ENCODE data around the gene FAM53A.

FAM53A gene

GRCh38 chr4:1670279-1670678 lies 13.8 kb downstream of the FAM53A start:
- CTCF ChIA-PET = interaction anchor here (0.6 kb wide), 1 partner anchor 318 kb away, joined by 3 read pairs; no protein-coding TSS in a partner anchor
- TF ChIP-seq ELF4 (IDR thresholded peaks at IDR 0.05) (no peak), TARDBP (IDR thresholded peaks at IDR 0.05) (no peak), FOXM1 (IDR thresholded peaks at IDR 0.05; ENCODE audit: borderline replicate concordance) (no peak), FOXK2 (IDR thresholded peaks at IDR 0.05) (no peak), LEF1 (IDR thresholded peaks at IDR 0.05; ENCODE audit: borderline replicate concordance) (no peak), L3MBTL2 (conservative IDR thresholded peaks at IDR 0.05) (no peak), SUZ12 (IDR thresholded peaks at IDR 0.05) (no peak), HDGF (IDR thresholded peaks at IDR 0.05; ENCODE audit: borderline replicate concordance) (no peak), FOXA1 (IDR thresholded peaks at IDR 0.05) (no peak), NFRKB (IDR thresholded peaks at IDR 0.05) (no peak), ZNF384 (IDR thresholded peaks at IDR 0.05) (no peak), SP1 (IDR thresholded peaks at IDR 0.05) (no peak), BHLHE40 (IDR thresholded peaks at IDR 0.05; ENCODE audit: borderline replicate concordance) (no peak)
- POLR2A ChIA-PET = interaction anchor here (2.1 kb wide), 1 partner anchor 13 kb away, joined by 5 read pairs; the partner anchor contains the start of gene FAM53A
- no peak for DNase-seq (ENCODE audit: extremely low spot score)

GRCh38 chr4:1669850-1670249 lies 14.3 kb downstream of the FAM53A start:
- POLR2A ChIA-PET = interaction anchor here (2.1 kb wide), 1 partner anchor 14 kb away, joined by 5 read pairs; the partner anchor contains the start of gene FAM53A
- CTCF ChIA-PET = no interaction called here
- no peak for TF ChIP-seq CTBP1 (IDR thresholded peaks at IDR 0.05; ENCODE audit: borderline replicate concordance)
- no peak for TF ChIP-seq HDGF (IDR thresholded peaks at IDR 0.05; ENCODE audit: borderline replicate concordance)
- TF ChIP-seq L3MBTL2 (conservative IDR thresholded peaks at IDR 0.05) = no peak
- TF ChIP-seq FOXK2 (IDR thresholded peaks at IDR 0.05) = no peak
- no peak for TF ChIP-seq BHLHE40 (IDR thresholded peaks at IDR 0.05; ENCODE audit: borderline replicate concordance)
- TF ChIP-seq SUZ12 (IDR thresholded peaks at IDR 0.05) = no peak
- no peak for TF ChIP-seq TARDBP (IDR thresholded peaks at IDR 0.05)
- TF ChIP-seq, protein P1, sequence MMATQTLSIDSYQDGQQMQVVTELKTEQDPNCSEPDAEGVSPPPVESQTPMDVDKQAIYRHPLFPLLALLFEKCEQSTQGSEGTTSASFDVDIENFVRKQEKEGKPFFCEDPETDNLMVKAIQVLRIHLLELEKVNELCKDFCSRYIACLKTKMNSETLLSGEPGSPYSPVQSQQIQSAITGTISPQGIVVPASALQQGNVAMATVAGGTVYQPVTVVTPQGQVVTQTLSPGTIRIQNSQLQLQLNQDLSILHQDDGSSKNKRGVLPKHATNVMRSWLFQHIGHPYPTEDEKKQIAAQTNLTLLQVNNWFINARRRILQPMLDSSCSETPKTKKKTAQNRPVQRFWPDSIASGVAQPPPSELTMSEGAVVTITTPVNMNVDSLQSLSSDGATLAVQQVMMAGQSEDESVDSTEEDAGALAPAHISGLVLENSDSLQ (IDR thresholded peaks at IDR 0.05) = no peak
- TF ChIP-seq ELF4 (IDR thresholded peaks at IDR 0.05) = no peak
- TF ChIP-seq ARNT (IDR thresholded peaks at IDR 0.05) = no peak
- TF ChIP-seq LEF1 (IDR thresholded peaks at IDR 0.05; ENCODE audit: borderline replicate concordance) = no peak
- TF ChIP-seq NFRKB (IDR thresholded peaks at IDR 0.05) = no peak
- no peak for TF ChIP-seq ZNF384 (IDR thresholded peaks at IDR 0.05)
- DNase-seq (ENCODE audit: extremely low spot score) = no peak

DNA sequence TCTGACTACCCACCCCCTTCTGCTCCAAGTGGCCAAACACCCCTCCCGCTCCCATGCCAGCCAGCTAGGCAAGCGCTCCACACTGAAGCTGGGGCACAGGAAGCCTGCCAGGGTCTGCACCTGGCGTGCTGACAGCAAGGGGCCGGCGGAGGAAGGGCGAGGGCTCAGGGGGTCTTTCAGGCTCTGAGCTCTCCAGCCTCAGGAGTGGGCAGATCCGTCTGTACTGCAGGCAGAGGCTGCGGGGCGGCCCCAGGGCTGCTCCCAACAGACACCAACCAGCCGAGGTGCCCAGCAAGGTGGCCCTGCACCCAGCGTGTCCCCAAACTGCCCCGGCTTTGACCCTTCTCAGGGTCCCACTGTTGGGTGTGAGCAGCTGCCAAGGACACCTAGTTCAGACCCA lies 14.8 kb downstream of the FAM53A start:
- CTCF ChIA-PET = no interaction called here
- TF ChIP-seq FOXA1 (IDR thresholded peaks at IDR 0.05) = no peak
- POLR2A ChIA-PET = interaction anchor here (2.1 kb wide), 1 partner anchor 14 kb away, joined by 5 read pairs; the partner anchor contains the start of gene FAM53A
- DNase-seq (ENCODE audit: extremely low spot score) = no peak

DNA sequence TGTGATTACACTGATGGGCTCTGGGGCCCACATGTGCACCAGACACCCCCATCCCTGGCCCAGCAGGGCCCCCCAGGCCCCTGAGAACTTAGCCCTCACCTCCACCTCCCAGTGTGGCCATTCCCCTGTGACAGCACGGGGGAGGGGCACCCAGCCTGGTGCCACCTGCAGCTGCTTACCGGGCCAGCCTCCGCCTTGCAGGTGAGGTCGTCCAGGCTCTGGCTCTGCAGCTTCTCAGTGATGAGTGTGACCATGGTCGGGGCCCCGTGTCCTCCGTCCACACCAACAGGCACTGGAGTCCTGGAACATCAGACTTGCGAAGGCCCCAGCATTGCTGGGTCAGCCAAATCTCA lies 15.6 kb downstream of the FAM53A start:
- TF ChIP-seq ELF4 (IDR thresholded peaks at IDR 0.05) = no peak
- no peak for TF ChIP-seq NFRKB (IDR thresholded peaks at IDR 0.05)
- no peak for TF ChIP-seq FOXM1 (IDR thresholded peaks at IDR 0.05; ENCODE audit: borderline replicate concordance)
- TF ChIP-seq FOXK2 (IDR thresholded peaks at IDR 0.05) = no peak
- no peak for TF ChIP-seq L3MBTL2 (conservative IDR thresholded peaks at IDR 0.05)
- no peak for TF ChIP-seq HDGF (IDR thresholded peaks at IDR 0.05; ENCODE audit: borderline replicate concordance)
- POLR2A ChIA-PET = no interaction called here
- CTCF ChIA-PET = interaction anchor here (0.7 to 0.9 kb wide), 2 partner anchors 25 to 501 kb away, joined by 3 read pairs; no protein-coding TSS in a partner anchor

DNA sequence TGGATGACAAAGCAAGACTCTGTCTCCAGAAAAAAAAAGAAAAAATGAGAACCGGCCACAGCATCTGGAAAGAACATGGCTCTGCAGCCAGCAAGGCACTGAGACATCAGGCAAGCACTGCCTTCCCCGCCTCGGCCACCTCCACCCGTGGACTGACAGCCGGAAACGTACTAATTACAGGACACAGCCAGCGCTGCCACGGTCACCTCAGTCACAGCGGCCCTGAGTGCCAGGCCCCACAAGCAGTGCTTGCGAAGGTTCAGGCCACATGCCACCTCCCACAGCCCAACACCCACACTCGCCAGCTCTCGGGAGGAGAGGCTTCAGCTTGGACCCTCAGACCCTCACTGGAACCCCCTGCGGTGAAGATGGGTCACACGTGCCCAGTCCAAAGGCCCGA lies 16.8 kb downstream of the FAM53A start:
- CTCF ChIA-PET = no interaction called here

More for the DNA sequence above, 15.6 kb downstream of the FAM53A start:
- DNase-seq (ENCODE audit: extremely low spot score) = no peak

DNA sequence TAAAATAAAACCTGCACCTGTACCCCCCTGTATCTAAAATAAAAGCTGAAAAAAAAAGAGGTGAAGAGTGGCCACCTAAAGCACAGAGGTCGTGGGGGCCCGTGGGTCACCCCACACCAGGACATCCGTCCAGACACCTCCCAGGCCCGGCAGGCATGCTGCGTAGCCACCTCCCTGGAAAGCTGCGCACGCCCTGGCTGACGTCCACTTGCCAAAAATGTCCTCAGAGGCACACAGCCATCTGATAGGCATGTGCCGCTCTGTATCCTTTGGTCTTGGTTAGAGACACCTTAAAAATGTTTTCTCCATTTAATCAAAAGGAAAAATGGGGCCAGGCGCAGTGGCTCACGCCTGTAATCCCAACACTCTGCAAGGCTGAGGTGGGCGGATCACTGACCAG lies 17.7 kb downstream of the FAM53A start:
- CTCF ChIA-PET = no interaction called here
- no peak for DNase-seq (ENCODE audit: extremely low spot score)
- POLR2A ChIA-PET = no interaction called here
- TF ChIP-seq HDGF (IDR thresholded peaks at IDR 0.05; ENCODE audit: borderline replicate concordance) (no peak), LEF1 (IDR thresholded peaks at IDR 0.05; ENCODE audit: borderline replicate concordance) (no peak), SUZ12 (IDR thresholded peaks at IDR 0.05) (no peak), BHLHE40 (IDR thresholded peaks at IDR 0.05; ENCODE audit: borderline replicate concordance) (no peak)
- TF ChIP-seq, protein P1 (IDR thresholded peaks at IDR 0.05) = no peak

More for the DNA sequence above, 16.8 kb downstream of the FAM53A start:
- TF ChIP-seq BHLHE40 (IDR thresholded peaks at IDR 0.05; ENCODE audit: borderline replicate concordance) = no peak
- no peak for TF ChIP-seq NFRKB (IDR thresholded peaks at IDR 0.05)
- no peak for TF ChIP-seq CTBP1 (IDR thresholded peaks at IDR 0.05; ENCODE audit: borderline replicate concordance)
- TF ChIP-seq L3MBTL2 (conservative IDR thresholded peaks at IDR 0.05) = no peak
- TF ChIP-seq ZNF384 (IDR thresholded peaks at IDR 0.05) = no peak
- TF ChIP-seq, protein P1 (IDR thresholded peaks at IDR 0.05) = no peak
- TF ChIP-seq TARDBP (IDR thresholded peaks at IDR 0.05) = no peak
- TF ChIP-seq FOXM1 (IDR thresholded peaks at IDR 0.05; ENCODE audit: borderline replicate concordance) = no peak
- no peak for DNase-seq (ENCODE audit: extremely low spot score)
- POLR2A ChIA-PET = no interaction called here

DNA sequence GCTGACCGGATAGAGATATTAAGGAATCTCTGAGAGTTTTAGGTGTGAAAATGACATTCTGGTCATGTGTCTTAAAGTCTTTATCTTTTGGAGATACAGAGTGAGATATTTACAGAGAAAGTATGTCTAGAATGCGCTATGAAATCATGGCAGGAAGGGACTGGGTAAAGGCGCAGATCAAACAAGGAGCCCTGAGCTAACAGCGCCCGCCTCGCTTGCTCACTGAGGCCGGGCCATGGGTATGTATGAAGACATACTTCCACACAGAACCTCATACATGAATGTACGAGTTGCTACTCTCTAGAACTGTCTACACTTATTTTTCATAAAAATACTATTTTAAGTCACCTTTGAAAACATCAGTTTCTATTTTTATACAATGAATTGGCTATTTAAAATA lies 20.0 kb downstream of the FAM53A start:
- TF ChIP-seq ZNF384 (IDR thresholded peaks at IDR 0.05) = no peak
- no peak for TF ChIP-seq LEF1 (IDR thresholded peaks at IDR 0.05; ENCODE audit: borderline replicate concordance)
- no peak for TF ChIP-seq FOXK2 (IDR thresholded peaks at IDR 0.05)
- TF ChIP-seq NFRKB (IDR thresholded peaks at IDR 0.05) = no peak
- TF ChIP-seq CTBP1 (IDR thresholded peaks at IDR 0.05; ENCODE audit: borderline replicate concordance) = no peak
- TF ChIP-seq SUZ12 (IDR thresholded peaks at IDR 0.05) = no peak
- TF ChIP-seq, protein P1 (IDR thresholded peaks at IDR 0.05) = no peak
- no peak for DNase-seq (ENCODE audit: extremely low spot score)
- CTCF ChIA-PET = no interaction called here
- POLR2A ChIA-PET = no interaction called here
